Measurements from ENCODE around the gene SPEM2.
A peak's percentile ranks its signal among the peaks of the same experiment; 100 is the strongest.

SPEM2 gene

GRCh38 chr17:7425316-7425715, at the start of gene SPEM2:
Gene SPEM2 (plus strand): TSS chr17:7425616. CDS start chr17:7425689, 73 bp downstream.
- no peak for DNase-seq

GRCh38 chr17:7379134-7379533, 46.3 kb upstream of the SPEM2 start:
- DNase-seq: no peak

GRCh38 chr17:7380321-7380720, 45.1 kb upstream of the SPEM2 start:
- peak; percentile 78 for DNase-seq

- DNase-seq: peak; percentile 18
Measured at GRCh38 chr17:7380855-7381683, 44.3 kb upstream of the SPEM2 start, which contains the start of gene TNK1. Gene TNK1 (plus strand): TSS chr17:7381089. CDS start chr17:7382927, 1,838 bp downstream.

GRCh38 chr17:7382901-7383300, 42.5 kb upstream of the SPEM2 start:
- no peak for DNase-seq

GRCh38 chr17:7383371-7383741, 42.1 kb upstream of the SPEM2 start:
- DNase-seq: no peak

- peak; percentile 80 for DNase-seq
Measured at GRCh38 chr17:7383742-7384488, 41.5 kb upstream of the SPEM2 start.

GRCh38 chr17:7384489-7385081, 40.8 kb upstream of the SPEM2 start:
- DNase-seq: no peak

GRCh38 chr17:7388856-7389255, 36.6 kb upstream of the SPEM2 start:
- no peak for DNase-seq

GRCh38 chr17:7389924-7390910, 35.2 kb upstream of the SPEM2 start:
- no peak for DNase-seq

GRCh38 chr17:7391307-7391706, 34.1 kb upstream of the SPEM2 start:
- DNase-seq: no peak

- no peak for DNase-seq
Measured at GRCh38 chr17:7392696-7393612, 32.5 kb upstream of the SPEM2 start.

- peak; percentile 68 for DNase-seq
Measured at GRCh38 chr17:7393613-7394451, 31.6 kb upstream of the SPEM2 start.

- peak; percentile 83 for DNase-seq
Measured at GRCh38 chr17:7394452-7395191, 30.8 kb upstream of the SPEM2 start, which contains the start of gene PLSCR3. Gene PLSCR3 (minus strand): TSS chr17:7394525. CDS start chr17:7394110, 415 bp downstream.

- DNase-seq: no peak
Measured at GRCh38 chr17:7396147-7396546, 29.3 kb upstream of the SPEM2 start.

GRCh38 chr17:7398612-7399011, 26.8 kb upstream of the SPEM2 start:
- no peak for DNase-seq

- DNase-seq: peak; percentile 51
Measured at GRCh38 chr17:7403043-7403726, 22.2 kb upstream of the SPEM2 start.

GRCh38 chr17:7403727-7403976, 21.8 kb upstream of the SPEM2 start:
- DNase-seq: no peak
